Epithelial cell of esophagus (primary cell): ENCODE data around the gene TNFAIP1.
A peak's percentile ranks its signal among the peaks of the same experiment; 100 is the strongest.

Experiments used
- DNase-seq: peaks from one replicate; pipeline ENCODE4 v3.0.0; 2010; ENCODE audit warnings: low read depth
- H3K4me3 ChIP-seq: 2 replicates; pipeline ENCODE4 v1.5.1; 2011; ENCODE audit warnings: mild to moderate bottlenecking, low read length, control low read depth
- TF ChIP-seq, protein P1 (sequence below): IDR thresholded peaks from 2 replicates; pipeline ENCODE4 v1.5.1; 2011; ENCODE audit warnings: low read depth, mild to moderate bottlenecking, low read length, control low read depth, inconsistent platforms; ENCODE audit not compliant: insufficient read depth; ENCODE audit errors: missing control alignments

Gene TNFAIP1

DNA sequence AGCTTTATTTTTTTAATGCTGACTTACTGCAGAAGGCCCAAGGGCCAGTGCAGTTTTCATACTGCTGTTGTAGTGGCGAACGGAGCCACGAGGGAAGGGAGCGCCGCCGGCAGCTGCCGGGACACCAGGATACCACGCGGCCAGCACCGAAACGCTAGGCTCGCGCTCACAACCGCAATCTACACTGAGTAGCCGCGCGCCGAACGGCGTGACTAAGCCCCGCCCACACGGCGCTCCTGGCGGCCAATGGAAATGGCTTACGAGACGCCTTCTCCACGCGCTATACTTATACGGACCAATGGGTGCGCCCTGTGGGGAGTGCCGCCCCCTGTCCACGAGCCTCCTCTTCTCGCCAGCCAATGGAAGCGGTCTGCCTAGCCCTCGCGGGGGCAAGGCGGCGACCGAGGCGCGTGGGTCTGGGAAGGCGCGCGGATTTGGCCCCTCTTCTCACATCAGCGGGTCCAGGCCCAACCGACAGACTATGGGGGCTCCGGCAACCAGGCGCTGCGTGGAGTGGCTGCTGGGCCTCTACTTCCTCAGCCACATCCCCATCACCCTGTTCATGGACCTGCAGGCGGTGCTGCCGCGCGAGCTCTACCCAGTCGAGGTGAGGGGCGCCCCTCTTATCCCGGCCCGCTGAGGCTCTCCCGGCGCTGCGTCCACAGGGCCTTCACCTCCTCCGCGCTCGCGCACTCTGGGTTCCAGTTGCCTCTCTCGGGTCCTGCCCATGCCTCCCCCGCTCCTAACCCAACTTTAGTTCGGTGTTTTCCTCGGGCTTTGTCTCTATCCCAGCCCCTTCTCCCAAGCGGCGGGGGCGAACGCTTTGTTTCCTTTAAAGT is 16.6 kb upstream of the TNFAIP1 start, which contains the start of gene TMEM97:
Gene TMEM97, plus strand, starts transcription at position 442 of the 839 bp plus-strand sequence. Its CDS starts 40 bp downstream, at position 482.
- peak within 1 kb of the TSS; percentile 72 for H3K4me3 ChIP-seq
- TF ChIP-seq, protein P1, sequence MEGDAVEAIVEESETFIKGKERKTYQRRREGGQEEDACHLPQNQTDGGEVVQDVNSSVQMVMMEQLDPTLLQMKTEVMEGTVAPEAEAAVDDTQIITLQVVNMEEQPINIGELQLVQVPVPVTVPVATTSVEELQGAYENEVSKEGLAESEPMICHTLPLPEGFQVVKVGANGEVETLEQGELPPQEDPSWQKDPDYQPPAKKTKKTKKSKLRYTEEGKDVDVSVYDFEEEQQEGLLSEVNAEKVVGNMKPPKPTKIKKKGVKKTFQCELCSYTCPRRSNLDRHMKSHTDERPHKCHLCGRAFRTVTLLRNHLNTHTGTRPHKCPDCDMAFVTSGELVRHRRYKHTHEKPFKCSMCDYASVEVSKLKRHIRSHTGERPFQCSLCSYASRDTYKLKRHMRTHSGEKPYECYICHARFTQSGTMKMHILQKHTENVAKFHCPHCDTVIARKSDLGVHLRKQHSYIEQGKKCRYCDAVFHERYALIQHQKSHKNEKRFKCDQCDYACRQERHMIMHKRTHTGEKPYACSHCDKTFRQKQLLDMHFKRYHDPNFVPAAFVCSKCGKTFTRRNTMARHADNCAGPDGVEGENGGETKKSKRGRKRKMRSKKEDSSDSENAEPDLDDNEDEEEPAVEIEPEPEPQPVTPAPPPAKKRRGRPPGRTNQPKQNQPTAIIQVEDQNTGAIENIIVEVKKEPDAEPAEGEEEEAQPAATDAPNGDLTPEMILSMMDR = peak; percentile 1
- DNase-seq = peak; percentile 98

DNA sequence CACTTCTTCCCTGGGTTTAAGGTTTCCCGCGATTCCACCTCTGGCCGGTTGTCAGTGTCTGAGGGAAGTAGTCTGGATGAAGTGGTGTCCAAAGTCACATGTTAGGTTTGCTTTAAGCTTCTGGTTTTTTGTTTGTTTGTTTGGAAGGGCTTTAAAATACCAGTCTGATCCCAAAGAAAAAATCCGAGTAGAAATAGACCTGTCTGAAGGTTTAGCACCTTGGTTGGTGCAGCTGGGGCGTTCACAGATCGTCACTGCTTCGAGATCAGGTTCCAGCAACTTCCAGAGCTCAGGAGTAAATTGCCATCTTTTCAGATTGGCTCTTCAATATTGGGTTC is 16.0 kb upstream of the TNFAIP1 start:
- H3K4me3 ChIP-seq = peak overlapping the region; percentile 72
- TF ChIP-seq, protein P1 = no peak
- peak; percentile 16 for DNase-seq

DNA sequence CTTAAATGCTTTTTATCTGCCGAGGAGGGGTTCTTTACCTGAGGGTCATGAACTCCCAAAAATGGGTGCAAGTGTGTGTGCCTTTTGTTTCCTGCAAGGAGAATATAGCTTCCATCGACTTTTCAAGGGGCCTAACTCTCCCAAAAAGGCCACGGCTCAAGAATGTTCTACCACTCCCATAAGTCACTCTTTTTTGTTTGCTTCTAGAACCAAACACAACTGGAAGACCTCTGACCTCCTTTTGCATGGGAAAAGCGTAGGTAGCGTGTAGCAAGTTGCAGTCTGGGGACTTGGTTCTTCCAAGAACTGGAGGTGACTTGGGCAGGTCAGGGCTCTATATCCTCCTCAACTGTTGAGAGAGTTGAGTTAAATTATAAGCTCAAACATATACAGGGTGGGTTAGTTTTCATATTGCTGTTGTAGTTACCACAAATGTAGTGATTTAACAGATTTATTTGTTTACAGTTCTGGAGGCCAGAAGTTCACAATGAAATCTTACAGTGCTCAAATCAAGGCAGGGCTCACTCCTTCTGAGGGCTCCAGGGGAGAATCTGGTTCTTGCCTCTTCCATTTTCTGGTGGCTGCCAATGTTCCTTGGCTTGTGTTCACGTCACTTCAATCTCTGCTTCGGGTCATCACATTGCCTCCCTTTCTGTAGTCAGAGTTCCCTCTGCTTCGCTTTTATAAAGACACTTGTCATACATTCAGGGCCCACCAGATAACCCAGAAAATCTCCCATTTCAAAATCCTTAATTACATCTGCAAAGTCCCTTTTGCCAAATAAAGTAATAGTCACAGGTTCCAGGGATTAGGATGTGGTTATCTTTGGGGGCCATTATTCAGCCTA is 15.1 kb upstream of the TNFAIP1 start:
- TF ChIP-seq, protein P1 = no peak
- DNase-seq = no peak
- H3K4me3 ChIP-seq = peak overlapping the region; percentile 72

DNA sequence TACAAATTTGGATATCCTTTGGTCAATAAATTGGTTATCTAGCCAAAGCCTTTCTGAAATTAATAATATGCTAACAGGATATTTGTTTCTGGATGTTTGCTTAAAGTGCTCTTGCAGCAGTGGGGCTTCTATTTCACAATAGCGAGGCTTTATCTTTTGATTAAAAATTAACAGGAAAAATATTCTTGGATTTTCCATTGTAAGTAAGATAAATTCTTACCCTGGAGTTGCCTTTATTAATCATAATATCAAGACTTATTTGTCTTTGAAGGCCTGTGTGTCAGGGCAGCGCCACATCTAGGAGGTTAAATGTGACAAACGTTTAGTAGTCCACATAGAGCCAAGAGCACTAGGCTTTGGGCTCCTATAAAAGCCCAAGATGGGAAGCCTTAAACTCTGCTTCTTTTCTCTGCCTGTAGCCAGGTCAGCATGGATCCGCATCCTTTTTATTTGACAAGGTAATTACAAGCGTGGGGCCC is 11.3 kb upstream of the TNFAIP1 start:
- no peak overlapping the region for H3K4me3 ChIP-seq
- TF ChIP-seq, protein P1 = no peak
- DNase-seq = no peak

DNA sequence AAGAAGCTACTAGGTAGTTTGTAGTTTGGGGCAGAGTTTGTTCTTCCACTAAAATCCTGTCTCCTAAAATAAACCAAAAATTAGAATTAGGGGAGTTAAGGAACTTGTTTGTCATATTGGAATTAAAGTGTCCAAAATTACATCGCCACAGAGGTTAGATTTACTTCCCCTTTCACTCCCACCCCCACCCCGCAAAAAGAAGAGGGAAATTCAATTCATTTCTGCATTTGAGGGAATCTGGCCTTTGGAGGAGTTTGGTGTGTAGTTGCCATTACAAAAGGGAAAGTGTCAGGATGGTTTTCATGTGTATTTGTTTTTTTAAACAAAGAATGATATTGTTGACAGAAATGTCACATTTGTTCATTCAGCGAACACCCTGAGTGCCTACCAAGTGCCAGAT is 10.8 kb upstream of the TNFAIP1 start:
- DNase-seq = no peak
- TF ChIP-seq, protein P1 = no peak
- H3K4me3 ChIP-seq = no peak overlapping the region

DNA sequence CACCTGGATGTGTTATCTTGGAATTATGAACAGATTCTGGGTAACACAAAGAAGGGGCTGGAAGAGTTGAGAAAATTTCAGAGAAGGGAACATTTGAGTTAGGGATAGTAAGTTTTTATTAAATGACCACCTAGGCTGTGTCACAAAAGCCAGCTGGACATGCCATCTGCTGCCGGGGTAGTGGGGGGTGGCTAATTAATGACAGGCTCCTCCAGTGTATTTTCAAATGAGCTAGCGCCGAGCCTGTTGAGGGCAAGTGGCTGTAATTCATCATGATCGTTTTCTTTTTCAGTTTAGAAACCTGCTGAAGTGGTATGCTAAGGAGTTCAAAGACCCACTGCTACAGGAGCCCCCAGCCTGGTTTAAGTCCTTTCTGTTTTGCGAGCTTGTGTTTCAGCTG is 10.3 kb upstream of the TNFAIP1 start:
- DNase-seq = no peak
- TF ChIP-seq, protein P1 = no peak
- H3K4me3 ChIP-seq = no peak overlapping the region
